ENCODE data around the gene MPHOSPH10.

Gene MPHOSPH10

DNA sequence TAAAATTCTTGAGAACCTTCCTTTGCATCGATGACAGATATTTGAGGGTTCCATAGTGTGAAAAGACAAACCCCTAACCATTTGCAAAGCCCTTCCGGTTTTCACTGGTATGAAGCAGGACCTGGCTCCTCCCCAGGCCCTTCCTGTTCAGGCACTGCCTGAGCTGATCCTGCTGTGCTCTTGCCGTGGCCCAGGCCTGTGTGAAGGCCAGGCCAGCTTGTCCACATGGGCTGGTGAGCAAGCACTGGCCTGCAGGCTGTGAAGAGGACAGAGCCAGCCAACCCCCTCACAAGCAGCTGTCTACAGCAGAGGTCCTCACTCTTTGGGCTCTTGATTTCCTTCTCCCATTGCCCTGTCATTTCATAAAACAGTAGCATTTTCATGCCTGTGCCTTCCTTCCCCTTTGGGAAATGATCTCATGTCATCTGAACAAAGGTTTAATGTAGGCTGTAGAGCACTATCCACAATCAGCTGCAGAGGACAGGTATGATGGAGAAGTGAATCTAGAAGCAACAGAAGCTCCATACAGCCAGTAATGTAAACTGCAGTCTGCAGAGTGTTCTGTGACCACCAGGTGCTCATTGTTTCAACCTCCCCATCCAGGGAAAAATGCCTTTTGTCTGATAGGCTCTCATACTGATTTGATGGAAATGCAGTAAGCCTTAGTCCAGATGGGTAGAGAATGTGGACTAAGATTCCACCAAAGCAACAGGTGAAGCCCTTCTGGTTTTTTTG lies 19.8 kb downstream of the MPHOSPH10 start:
- Histone ChIP-seq H3K27ac (ENCODE audit: low read depth, low read length) (no peak overlapping the region), H3K4me3 (ENCODE audit: low read depth, low read length) (no peak overlapping the region), H3K27me3 (ENCODE audit: insufficient read depth, low read length) (no peaks in the 10 kb centered on the region; the same call in 1 of the 2 replicates), H3K79me2 (ENCODE audit: control insufficient read depth, insufficient read depth, low read length, unreplicated experiment) (no peaks in the 10 kb centered on the region), H2AFZ (ENCODE audit: low read length, unreplicated experiment) (no peak overlapping the region), H3K36me3 (ENCODE audit: insufficient read depth, low read length) (peaks cover 21% of the 10 kb centered on the region), H3K4me1 (ENCODE audit: control insufficient read depth, insufficient read depth, low read length, unreplicated experiment) (no peaks in the 10 kb centered on the region)

DNA sequence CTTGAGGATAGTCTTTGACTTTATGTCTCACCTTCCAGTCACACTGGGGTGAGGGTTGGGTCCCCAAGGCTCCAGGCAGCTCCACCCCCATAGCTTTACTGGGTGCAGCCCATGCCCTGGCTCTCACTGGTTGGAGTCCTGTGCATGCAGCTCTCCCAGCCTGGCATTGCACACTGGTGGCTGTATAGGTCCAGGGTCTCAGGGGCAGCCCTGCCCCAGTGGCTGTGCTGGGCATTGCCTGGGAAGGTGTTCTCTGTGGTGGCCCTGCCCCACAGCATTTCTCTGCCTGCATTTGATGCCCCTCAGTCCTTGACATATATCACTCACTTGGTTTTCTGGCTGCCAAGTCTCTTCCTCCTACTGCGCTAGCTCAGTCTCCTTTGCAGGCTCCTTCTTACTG lies 21.2 kb downstream of the MPHOSPH10 start:
- Histone ChIP-seq H3K4me1 (ENCODE audit: control insufficient read depth, insufficient read depth, low read length, unreplicated experiment) (no peaks in the 10 kb centered on the region), H3K4me3 (ENCODE audit: low read depth, low read length) (no peak overlapping the region), H3K27ac (ENCODE audit: low read depth, low read length) (no peak overlapping the region), H2AFZ (ENCODE audit: low read length, unreplicated experiment) (no peak overlapping the region), H3K36me3 (ENCODE audit: insufficient read depth, low read length) (peaks cover 18% of the 10 kb centered on the region), H3K27me3 (ENCODE audit: insufficient read depth, low read length) (no peaks in the 10 kb centered on the region; the same call in 1 of the 2 replicates), H3K79me2 (ENCODE audit: control insufficient read depth, insufficient read depth, low read length, unreplicated experiment) (no peaks in the 10 kb centered on the region)

DNA sequence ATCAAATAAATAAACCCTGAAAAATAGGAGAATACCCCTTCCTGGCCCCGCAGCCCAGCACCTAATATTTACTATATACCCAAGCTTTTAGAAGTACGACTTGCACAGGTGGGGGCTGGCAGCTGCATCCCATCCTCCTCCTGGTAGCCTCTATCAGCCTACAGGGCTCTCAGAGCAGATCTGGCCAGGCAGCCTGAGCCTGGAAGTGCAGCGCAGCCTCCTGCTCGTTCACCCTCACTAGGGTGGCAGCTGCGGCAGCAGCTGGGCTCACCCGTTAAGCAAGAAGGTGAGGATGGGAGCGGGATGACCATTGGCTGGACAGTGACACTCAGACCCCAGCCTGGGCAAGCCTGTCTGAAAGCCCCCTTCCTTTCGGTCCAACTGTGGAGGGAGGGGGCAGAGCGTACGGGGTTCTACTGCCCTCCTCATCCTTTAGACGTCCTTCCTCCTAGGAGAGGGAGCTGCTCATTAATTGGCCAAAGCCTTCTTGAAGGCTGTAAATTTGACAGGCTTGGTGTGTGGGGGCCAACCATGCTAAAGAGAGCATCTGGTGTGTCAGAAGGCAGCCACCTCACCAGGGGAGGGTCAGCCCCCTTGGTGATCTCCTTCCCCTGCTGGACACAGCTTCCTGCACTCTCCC lies 23.3 kb downstream of the MPHOSPH10 start:
- Histone ChIP-seq H3K4me1 (ENCODE audit: control insufficient read depth, insufficient read depth, low read length, unreplicated experiment) (no peaks in the 10 kb centered on the region), H3K4me3 (ENCODE audit: low read depth, low read length) (no peak overlapping the region), H2AFZ (ENCODE audit: low read length, unreplicated experiment) (no peak overlapping the region), H3K79me2 (ENCODE audit: control insufficient read depth, insufficient read depth, low read length, unreplicated experiment) (no peaks in the 10 kb centered on the region), H3K27ac (ENCODE audit: low read depth, low read length) (no peak overlapping the region), H3K36me3 (ENCODE audit: insufficient read depth, low read length) (peaks cover 8% of the 10 kb centered on the region), H3K27me3 (ENCODE audit: insufficient read depth, low read length) (no peaks in the 10 kb centered on the region; the same call in 1 of the 2 replicates)

DNA sequence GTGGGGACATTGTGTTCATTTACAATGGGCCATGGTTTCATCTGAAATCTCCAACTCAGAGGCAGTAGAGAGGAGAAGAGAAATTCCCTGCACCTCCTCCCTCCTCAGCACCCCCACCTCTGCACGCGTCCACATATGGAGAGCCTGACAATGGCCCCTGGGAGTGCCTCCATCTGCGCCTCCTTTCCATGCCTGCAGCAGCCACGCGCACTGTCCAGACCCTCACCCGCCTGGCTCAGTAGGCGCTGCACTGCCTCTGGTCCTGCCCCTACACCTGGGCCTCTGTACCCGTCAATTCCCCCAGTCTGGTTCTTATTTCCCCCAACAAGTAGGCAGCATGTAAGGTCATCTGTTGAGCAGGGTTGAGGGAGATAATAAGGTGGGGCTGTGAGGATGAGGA lies 23.8 kb downstream of the MPHOSPH10 start:
- H3K27me3 ChIP-seq (ENCODE audit: insufficient read depth, low read length) = no peaks in the 10 kb centered on the region; the same call in 1 of the 2 replicates
- H3K4me1 ChIP-seq (ENCODE audit: control insufficient read depth, insufficient read depth, low read length, unreplicated experiment) = no peaks in the 10 kb centered on the region
- H2AFZ ChIP-seq (ENCODE audit: low read length, unreplicated experiment) = no peak overlapping the region
- H3K4me3 ChIP-seq (ENCODE audit: low read depth, low read length) = no peak overlapping the region
- H3K79me2 ChIP-seq (ENCODE audit: control insufficient read depth, insufficient read depth, low read length, unreplicated experiment) = no peaks in the 10 kb centered on the region
- H3K36me3 ChIP-seq (ENCODE audit: insufficient read depth, low read length) = peaks cover 3% of the 10 kb centered on the region; the same call in 1 of the 2 replicates
- no peak overlapping the region for H3K27ac ChIP-seq (ENCODE audit: low read depth, low read length)

DNA sequence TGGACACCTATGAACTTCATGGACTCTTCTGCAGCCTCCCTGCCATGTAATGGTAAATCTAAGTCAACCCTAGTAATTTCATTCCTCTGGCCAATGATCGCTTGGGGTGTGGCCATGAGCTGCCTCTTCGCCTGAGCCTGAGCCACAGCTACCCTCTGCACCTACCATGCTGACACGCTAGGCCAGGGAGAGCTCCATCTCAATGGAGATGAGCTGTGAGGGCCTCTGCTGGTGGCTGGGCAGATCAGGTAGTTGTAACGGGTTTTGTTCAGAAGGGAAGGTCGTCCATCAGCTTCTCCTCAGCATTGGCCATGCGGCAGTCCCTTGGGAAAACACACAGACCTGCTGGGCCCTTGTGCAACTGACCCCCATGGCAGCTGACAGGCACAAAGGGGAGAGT lies 24.4 kb downstream of the MPHOSPH10 start:
- Histone ChIP-seq H3K27ac (ENCODE audit: low read depth, low read length) (no peak overlapping the region), H3K4me3 (ENCODE audit: low read depth, low read length) (no peak overlapping the region), H3K4me1 (ENCODE audit: control insufficient read depth, insufficient read depth, low read length, unreplicated experiment) (no peaks in the 10 kb centered on the region), H3K36me3 (ENCODE audit: insufficient read depth, low read length) (no peaks in the 10 kb centered on the region), H3K79me2 (ENCODE audit: control insufficient read depth, insufficient read depth, low read length, unreplicated experiment) (no peaks in the 10 kb centered on the region), H3K27me3 (ENCODE audit: insufficient read depth, low read length) (no peaks in the 10 kb centered on the region; the same call in 1 of the 2 replicates), H2AFZ (ENCODE audit: low read length, unreplicated experiment) (no peak overlapping the region)

DNA sequence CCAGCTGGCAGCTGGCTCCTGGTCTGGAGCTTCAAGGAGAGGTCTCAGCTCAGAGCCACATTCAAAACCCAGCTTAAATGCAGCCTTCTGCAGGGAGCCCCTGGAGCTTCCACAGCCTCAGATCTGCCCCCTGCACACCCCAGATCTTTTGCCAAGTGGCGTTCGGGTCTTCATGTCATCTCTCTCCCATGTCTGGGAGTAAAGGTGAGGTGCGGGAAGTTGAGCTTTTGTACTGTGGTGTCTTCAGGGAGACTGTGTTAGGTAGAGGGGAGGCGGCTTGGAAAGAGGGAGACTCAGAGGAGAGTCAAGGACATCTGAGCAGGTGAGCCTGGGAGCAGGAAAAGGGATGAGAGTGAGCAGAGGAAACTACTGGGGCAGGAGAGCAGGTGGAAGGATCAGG lies 25.4 kb downstream of the MPHOSPH10 start:
- no peaks in the 10 kb centered on the region for H3K4me1 ChIP-seq (ENCODE audit: control insufficient read depth, insufficient read depth, low read length, unreplicated experiment)
- H3K4me3 ChIP-seq (ENCODE audit: low read depth, low read length) = no peak overlapping the region
- no peaks in the 10 kb centered on the region; the same call in 1 of the 2 replicates for H3K27me3 ChIP-seq (ENCODE audit: insufficient read depth, low read length)
- H2AFZ ChIP-seq (ENCODE audit: low read length, unreplicated experiment) = no peak overlapping the region
- H3K79me2 ChIP-seq (ENCODE audit: control insufficient read depth, insufficient read depth, low read length, unreplicated experiment) = no peaks in the 10 kb centered on the region
- H3K27ac ChIP-seq (ENCODE audit: low read depth, low read length) = no peak overlapping the region
- H3K36me3 ChIP-seq (ENCODE audit: insufficient read depth, low read length) = no peaks in the 10 kb centered on the region

DNA sequence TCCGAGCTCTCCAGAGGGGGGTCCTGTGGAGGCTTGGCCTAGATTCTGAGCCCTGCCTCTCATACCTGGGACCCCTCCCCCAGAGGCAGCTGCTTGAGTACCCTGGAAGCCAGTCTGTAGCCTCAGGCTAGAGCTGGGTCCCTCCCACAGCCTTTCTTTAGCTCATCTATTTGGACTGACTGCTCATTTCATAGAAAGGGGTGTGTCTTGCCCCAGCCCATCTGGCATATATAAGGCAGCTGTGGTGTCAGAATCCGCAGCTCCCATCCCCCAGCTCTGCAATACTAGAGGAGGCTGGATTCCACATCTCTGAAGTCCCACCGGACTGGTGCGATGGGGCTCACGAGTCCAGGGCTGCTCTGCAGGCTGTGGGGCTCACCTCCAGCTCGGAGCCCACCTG lies 26.1 kb downstream of the MPHOSPH10 start:
- H3K4me1 ChIP-seq (ENCODE audit: control insufficient read depth, insufficient read depth, low read length, unreplicated experiment) = no peaks in the 10 kb centered on the region
- H3K4me3 ChIP-seq (ENCODE audit: low read depth, low read length) = peak overlapping the region; percentile 64
- H3K27me3 ChIP-seq (ENCODE audit: insufficient read depth, low read length) = no peaks in the 10 kb centered on the region; the same call in 1 of the 2 replicates
- no peaks in the 10 kb centered on the region for H3K79me2 ChIP-seq (ENCODE audit: control insufficient read depth, insufficient read depth, low read length, unreplicated experiment)
- H2AFZ ChIP-seq (ENCODE audit: low read length, unreplicated experiment) = no peak overlapping the region
- no peaks in the 10 kb centered on the region for H3K36me3 ChIP-seq (ENCODE audit: insufficient read depth, low read length)
- H3K27ac ChIP-seq (ENCODE audit: low read depth, low read length) = no peak overlapping the region

DNA sequence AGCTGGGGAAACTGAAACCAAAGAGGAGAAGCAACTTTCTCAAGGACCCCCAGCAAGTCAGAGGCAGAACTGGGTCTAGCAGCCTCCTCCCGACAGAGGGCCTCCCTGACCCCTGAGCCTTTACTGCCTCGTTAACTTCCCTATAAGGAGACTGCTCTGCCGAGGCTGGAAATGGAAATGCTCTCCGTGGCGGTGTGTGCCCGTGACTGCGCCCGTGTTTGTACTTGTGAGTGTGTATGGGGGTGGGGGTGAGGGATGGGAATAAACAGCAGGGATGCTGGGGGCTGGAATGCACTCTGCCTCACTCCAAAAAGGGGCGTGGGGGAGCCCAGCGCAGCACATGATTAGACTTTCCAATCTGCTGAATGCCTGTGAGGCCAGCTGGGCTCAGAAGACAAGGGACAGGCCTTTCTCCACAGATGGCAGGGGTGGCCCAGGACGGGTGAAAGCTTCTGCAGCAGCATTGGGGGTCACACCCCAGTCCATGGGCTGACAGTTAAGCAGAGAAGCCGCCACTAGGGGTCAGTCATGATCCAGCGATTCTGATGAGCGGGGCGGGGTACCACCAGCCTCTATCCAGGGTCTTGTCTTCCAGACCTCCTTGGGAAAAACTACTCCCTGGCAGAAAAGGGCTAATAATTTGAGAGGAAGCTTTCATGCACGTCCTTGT lies 26.8 kb downstream of the MPHOSPH10 start:
- Histone ChIP-seq H2AFZ (ENCODE audit: low read length, unreplicated experiment) (peak overlapping the region; percentile 28), H3K4me1 (ENCODE audit: control insufficient read depth, insufficient read depth, low read length, unreplicated experiment) (no peaks in the 10 kb centered on the region), H3K27ac (ENCODE audit: low read depth, low read length) (no peak overlapping the region), H3K4me3 (ENCODE audit: low read depth, low read length) (peak overlapping the region; percentile 64), H3K79me2 (ENCODE audit: control insufficient read depth, insufficient read depth, low read length, unreplicated experiment) (no peaks in the 10 kb centered on the region), H3K36me3 (ENCODE audit: insufficient read depth, low read length) (no peaks in the 10 kb centered on the region), H3K27me3 (ENCODE audit: insufficient read depth, low read length) (no peaks in the 10 kb centered on the region; the same call in 1 of the 2 replicates)

DNA sequence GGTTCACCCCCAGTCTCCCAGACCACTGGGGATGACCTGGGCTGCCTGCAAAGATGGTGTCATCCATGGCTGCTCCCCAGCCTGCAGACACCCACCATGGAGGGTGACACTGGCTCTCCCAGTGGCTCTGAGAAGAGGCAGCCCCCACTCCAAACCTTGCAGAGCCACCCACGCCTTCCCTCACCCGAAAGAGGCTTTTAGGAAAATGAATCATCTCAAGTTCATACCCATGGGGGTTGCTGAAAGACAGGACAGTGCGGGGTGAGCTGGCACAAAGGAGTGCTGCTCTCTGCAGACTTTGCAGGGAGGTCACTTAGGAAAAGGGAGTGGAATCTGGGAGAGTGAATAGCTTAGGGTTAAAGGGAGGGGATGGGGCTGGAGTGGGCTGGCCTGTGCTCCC lies 36.4 kb downstream of the MPHOSPH10 start:
- H3K27me3 ChIP-seq (ENCODE audit: insufficient read depth, low read length) = no peaks in the 10 kb centered on the region
- H3K36me3 ChIP-seq (ENCODE audit: insufficient read depth, low read length) = no peaks in the 10 kb centered on the region
- no peak overlapping the region for H3K27ac ChIP-seq (ENCODE audit: low read depth, low read length)
- H2AFZ ChIP-seq (ENCODE audit: low read length, unreplicated experiment) = no peak overlapping the region
- H3K4me1 ChIP-seq (ENCODE audit: control insufficient read depth, insufficient read depth, low read length, unreplicated experiment) = peaks cover 11% of the 10 kb centered on the region
- peak overlapping the region; percentile 16; the same call in 1 of the 2 replicates for H3K4me3 ChIP-seq (ENCODE audit: low read depth, low read length)
- H3K79me2 ChIP-seq (ENCODE audit: control insufficient read depth, insufficient read depth, low read length, unreplicated experiment) = no peaks in the 10 kb centered on the region

DNA sequence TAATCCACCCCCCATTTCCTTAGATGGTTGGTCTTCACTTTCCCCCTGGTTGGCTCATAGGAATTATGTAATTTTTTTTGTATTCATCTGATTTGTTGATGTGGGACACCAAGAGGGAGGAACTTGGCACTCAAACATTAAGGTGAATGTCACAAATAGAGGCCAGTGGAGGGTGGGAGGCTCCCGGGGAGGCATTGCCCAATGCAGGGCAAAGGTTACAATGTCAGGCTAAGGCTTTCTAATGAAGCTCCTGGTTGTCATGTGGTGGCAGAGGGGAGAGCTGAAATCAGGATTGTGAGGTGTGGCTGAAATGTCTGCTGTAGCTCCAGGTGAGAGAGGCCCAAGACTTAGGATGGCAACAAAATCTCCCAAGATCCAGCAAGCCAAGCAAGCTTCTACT lies 42.7 kb downstream of the MPHOSPH10 start:
- no peaks in the 10 kb centered on the region for H3K79me2 ChIP-seq (ENCODE audit: control insufficient read depth, insufficient read depth, low read length, unreplicated experiment)
- H3K4me3 ChIP-seq (ENCODE audit: low read depth, low read length) = no peak overlapping the region
- no peak overlapping the region for H2AFZ ChIP-seq (ENCODE audit: low read length, unreplicated experiment)
- H3K36me3 ChIP-seq (ENCODE audit: insufficient read depth, low read length) = no peaks in the 10 kb centered on the region
- H3K4me1 ChIP-seq (ENCODE audit: control insufficient read depth, insufficient read depth, low read length, unreplicated experiment) = no peaks in the 10 kb centered on the region
- H3K27me3 ChIP-seq (ENCODE audit: insufficient read depth, low read length) = peaks cover 30% of the 10 kb centered on the region; the same call in 1 of the 2 replicates
- no peak overlapping the region for H3K27ac ChIP-seq (ENCODE audit: low read depth, low read length)
